HepG2 (cell line): Measurements from ENCODE around the gene ZIC2. TPM values are rescaled to one million over a fixed set of nuclear protein-coding genes. Genes with fewer than 3 reads are reported as not detected.

Experiments
- BCL6 ChIP-seq: IDR thresholded peaks from 2 replicates; pipeline ENCODE4 v1.6.1; 2016; ENCODE audit warnings: missing genetic modification reagents, missing compliant biosample characterization
- EP300 ChIP-seq, 3 experiments: sonication (generic) in 1 of 3; formaldehyde crosslinking in 1 of 3; IDR thresholded peaks; 2 replicates each; pipeline versions ENCODE4 v1.5.1 to v1.6.1; 2011 to 2020; ENCODE audit warnings: low read depth in 2 of 3, low read length in 2 of 3, borderline replicate concordance in 1 of 3, improper control_type of control experiment in 1 of 3, mild to moderate bottlenecking in 1 of 3, missing genetic modification reagents in 1 of 3, moderate library complexity in 1 of 3
- GATA4 ChIP-seq: sonication (generic); IDR thresholded peaks from 2 replicates; pipeline ENCODE4 v1.6.1; 2016; ENCODE audit warnings: antibody characterized with exemption, low read depth, borderline replicate concordance
- GATAD2A ChIP-seq: IDR thresholded peaks from 2 replicates; pipeline ENCODE4 v1.6.1; 2016
- NCOR1 ChIP-seq: fragments of 200-600 bp; sonication (generic); IDR thresholded peaks from 2 replicates; pipeline ENCODE4 v1.7.0; 2017; ENCODE audit warnings: antibody characterized with exemption, low read length, borderline replicate concordance
- RARA ChIP-seq: IDR thresholded peaks from 2 replicates; pipeline ENCODE4 v1.6.1; 2016; ENCODE audit warnings: missing genetic modification reagents, missing compliant biosample characterization
- SOX13 ChIP-seq, 3 experiments: fragments of 450-650 bp in 1 of 3; sonication (generic) in 1 of 3; formaldehyde crosslinking in 1 of 3; IDR thresholded peaks in 2 of 3; conservative IDR thresholded peaks in 1 of 3; 2 replicates each; pipeline versions ENCODE4 v1.5.0 to v1.6.1; 2016 to 2020; ENCODE audit warnings: antibody characterized with exemption in 1 of 3, mild to moderate bottlenecking in 1 of 3, missing compliant biosample characterization in 1 of 3, missing genetic modification reagents in 1 of 3, moderate library complexity in 1 of 3
- SOX5 ChIP-seq: IDR thresholded peaks from 2 replicates; pipeline ENCODE4 v1.6.1; 2016; ENCODE audit warnings: borderline replicate concordance
- ZBTB7B ChIP-seq: sonication (generic); formaldehyde crosslinking; IDR thresholded peaks from 2 replicates; pipeline ENCODE4 v1.4.0; 2020; ENCODE audit warnings: missing genetic modification reagents
- ZFP41 ChIP-seq: sonication (generic); formaldehyde crosslinking; IDR thresholded peaks from 2 replicates; pipeline ENCODE4 v1.4.0; 2020; ENCODE audit warnings: mild to moderate bottlenecking, missing genetic modification reagents, borderline replicate concordance
- ZNF264 ChIP-seq: sonication (generic); formaldehyde crosslinking; IDR thresholded peaks from 2 replicates; pipeline ENCODE4 v1.4.0; 2020; ENCODE audit warnings: missing genetic modification reagents
- ZNF556 ChIP-seq: sonication (generic); formaldehyde crosslinking; IDR thresholded peaks from 2 replicates; pipeline ENCODE4 v1.4.0; 2020; ENCODE audit warnings: mild to moderate bottlenecking, missing genetic modification reagents, borderline replicate concordance
- ZNF746 ChIP-seq: sonication (generic); formaldehyde crosslinking; IDR thresholded peaks from 2 replicates; pipeline ENCODE4 v1.8.0; 2022; ENCODE audit warnings: mild to moderate bottlenecking, missing genetic modification reagents
- ZNF776 ChIP-seq: sonication (generic); formaldehyde crosslinking; IDR thresholded peaks from 2 replicates; pipeline ENCODE4 v1.4.0; 2020; ENCODE audit warnings: mild to moderate bottlenecking, missing genetic modification reagents
- polyA plus RNA-seq, 8 experiments: library from polyadenylated mRNA; depleted of rRNA in 3 of 8; stranded (reverse) in 7 of 8; unstranded in 1 of 8; fragments of >200 nt; fragmentation: Illumina TruSeq in 4 of 8; extraction: Trizol in 4 of 8; gene quantifications; 2 replicates each; pipeline versions ENCODE4 v1.2.1 to v1.2.3, GENCODE V29; 2011 to 2016; ENCODE audit warnings: low read depth in 4 of 8, missing spikeins in 1 of 8, mixed read lengths in 1 of 8; ENCODE audit not compliant: insufficient read depth in 1 of 8
- total RNA-seq, 5 experiments: library from RNA; depleted of rRNA; stranded (reverse); fragments of >200 nt; fragmentation: Illumina TruSeq; extraction: Trizol; gene quantifications; 2 replicates each; pipeline ENCODE4 v1.2.3, GENCODE V29; 2016; ENCODE audit warnings: low read depth in 1 of 5
- TF ChIP-seq, protein P1 (sequence below): IDR thresholded peaks from 2 replicates; pipeline ENCODE4 v1.6.1; 2016; ENCODE audit warnings: mild to moderate bottlenecking
- TF ChIP-seq, protein P2 (sequence below): sonication (generic); formaldehyde crosslinking; IDR thresholded peaks from 2 replicates; pipeline ENCODE4 v1.5.0; 2020; ENCODE audit warnings: missing genetic modification reagents
- TF ChIP-seq, protein P3 (sequence below): IDR thresholded peaks from 2 replicates; pipeline ENCODE4 v1.6.1; 2018; ENCODE audit warnings: missing genetic modification reagents, mild to moderate bottlenecking, missing compliant biosample characterization
- TF ChIP-seq, protein P4 (sequence below), 2 experiments: IDR thresholded peaks; 2 replicates each; pipeline ENCODE4 v1.6.1; 2011 to 2012; ENCODE audit warnings: low read length in 2 of 2, borderline replicate concordance in 1 of 2, low read depth in 1 of 2, mild to moderate bottlenecking in 1 of 2, moderate library complexity in 1 of 2

The ZIC2 gene
- total and polyA plus RNA-seq, 2 of the 13 experiments (the other 11 are each of a cell fraction or from before 2014, with no cell fraction given): 0.13 TPM; not detected in 1

GRCh38 chr13:99956473-99957349 lies 24.9 kb upstream of the ZIC2 start (continued):
- peak; percentile 59 for TF ChIP-seq RARA
- TF ChIP-seq ZNF776: no peak
- TF ChIP-seq ZBTB7B (CRISPR knock-in tag): peak; percentile 85
- TF ChIP-seq GATAD2A (CRISPR knock-in tag): peak; percentile 76
- TF ChIP-seq ZNF556 (CRISPR knock-in tag): peak; percentile 64; the same call in 1 of the 2 replicates
- TF ChIP-seq, protein P1, sequence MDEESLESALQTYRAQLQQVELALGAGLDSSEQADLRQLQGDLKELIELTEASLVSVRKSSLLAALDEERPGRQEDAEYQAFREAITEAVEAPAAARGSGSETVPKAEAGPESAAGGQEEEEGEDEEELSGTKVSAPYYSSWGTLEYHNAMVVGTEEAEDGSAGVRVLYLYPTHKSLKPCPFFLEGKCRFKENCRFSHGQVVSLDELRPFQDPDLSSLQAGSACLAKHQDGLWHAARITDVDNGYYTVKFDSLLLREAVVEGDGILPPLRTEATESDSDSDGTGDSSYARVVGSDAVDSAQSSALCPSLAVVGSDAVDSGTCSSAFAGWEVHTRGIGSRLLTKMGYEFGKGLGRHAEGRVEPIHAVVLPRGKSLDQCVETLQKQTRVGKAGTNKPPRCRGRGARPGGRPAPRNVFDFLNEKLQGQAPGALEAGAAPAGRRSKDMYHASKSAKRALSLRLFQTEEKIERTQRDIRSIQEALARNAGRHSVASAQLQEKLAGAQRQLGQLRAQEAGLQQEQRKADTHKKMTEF: peak; percentile 65
- peak; percentile 44; the same call in 1 of the 2 replicates for TF ChIP-seq NCOR1
- TF ChIP-seq, protein P2, sequence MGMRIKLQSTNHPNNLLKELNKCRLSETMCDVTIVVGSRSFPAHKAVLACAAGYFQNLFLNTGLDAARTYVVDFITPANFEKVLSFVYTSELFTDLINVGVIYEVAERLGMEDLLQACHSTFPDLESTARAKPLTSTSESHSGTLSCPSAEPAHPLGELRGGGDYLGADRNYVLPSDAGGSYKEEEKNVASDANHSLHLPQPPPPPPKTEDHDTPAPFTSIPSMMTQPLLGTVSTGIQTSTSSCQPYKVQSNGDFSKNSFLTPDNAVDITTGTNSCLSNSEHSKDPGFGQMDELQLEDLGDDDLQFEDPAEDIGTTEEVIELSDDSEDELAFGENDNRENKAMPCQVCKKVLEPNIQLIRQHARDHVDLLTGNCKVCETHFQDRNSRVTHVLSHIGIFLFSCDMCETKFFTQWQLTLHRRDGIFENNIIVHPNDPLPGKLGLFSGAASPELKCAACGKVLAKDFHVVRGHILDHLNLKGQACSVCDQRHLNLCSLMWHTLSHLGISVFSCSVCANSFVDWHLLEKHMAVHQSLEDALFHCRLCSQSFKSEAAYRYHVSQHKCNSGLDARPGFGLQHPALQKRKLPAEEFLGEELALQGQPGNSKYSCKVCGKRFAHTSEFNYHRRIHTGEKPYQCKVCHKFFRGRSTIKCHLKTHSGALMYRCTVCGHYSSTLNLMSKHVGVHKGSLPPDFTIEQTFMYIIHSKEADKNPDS (CRISPR knock-in tag): no peak
- TF ChIP-seq ZFP41 (CRISPR knock-in tag): no peak
- TF ChIP-seq SOX5 (CRISPR knock-in tag): peak; percentile 75; the same call in 1 of the 2 replicates
- TF ChIP-seq, protein P3, sequence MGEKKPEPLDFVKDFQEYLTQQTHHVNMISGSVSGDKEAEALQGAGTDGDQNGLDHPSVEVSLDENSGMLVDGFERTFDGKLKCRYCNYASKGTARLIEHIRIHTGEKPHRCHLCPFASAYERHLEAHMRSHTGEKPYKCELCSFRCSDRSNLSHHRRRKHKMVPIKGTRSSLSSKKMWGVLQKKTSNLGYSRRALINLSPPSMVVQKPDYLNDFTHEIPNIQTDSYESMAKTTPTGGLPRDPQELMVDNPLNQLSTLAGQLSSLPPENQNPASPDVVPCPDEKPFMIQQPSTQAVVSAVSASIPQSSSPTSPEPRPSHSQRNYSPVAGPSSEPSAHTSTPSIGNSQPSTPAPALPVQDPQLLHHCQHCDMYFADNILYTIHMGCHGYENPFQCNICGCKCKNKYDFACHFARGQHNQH: peak; percentile 34; the same call in 1 of the 2 replicates
- 0 out of 2 replicates have a peak, but pooled peaks have one; percentile 17 for TF ChIP-seq GATA4
- TF ChIP-seq SOX13 (IDR thresholded peaks at IDR 0.05): peak; percentile 72
- peak in 1 of 2 experiments; percentile 89; a peak in 2 of 4 replicates for TF ChIP-seq SOX13 (CRISPR knock-in tag; conservative IDR thresholded peaks at IDR 0.05 in 1 of 2, IDR thresholded peaks at IDR 0.05 in 1 of 2)
- 0 out of 2 replicates have a peak, but pooled peaks have one; percentile 59 for TF ChIP-seq ZNF746 (CRISPR knock-in tag)
- TF ChIP-seq ZNF264: 0 out of 2 replicates have a peak, but pooled peaks have one; percentile 17
- TF ChIP-seq, protein P4, sequence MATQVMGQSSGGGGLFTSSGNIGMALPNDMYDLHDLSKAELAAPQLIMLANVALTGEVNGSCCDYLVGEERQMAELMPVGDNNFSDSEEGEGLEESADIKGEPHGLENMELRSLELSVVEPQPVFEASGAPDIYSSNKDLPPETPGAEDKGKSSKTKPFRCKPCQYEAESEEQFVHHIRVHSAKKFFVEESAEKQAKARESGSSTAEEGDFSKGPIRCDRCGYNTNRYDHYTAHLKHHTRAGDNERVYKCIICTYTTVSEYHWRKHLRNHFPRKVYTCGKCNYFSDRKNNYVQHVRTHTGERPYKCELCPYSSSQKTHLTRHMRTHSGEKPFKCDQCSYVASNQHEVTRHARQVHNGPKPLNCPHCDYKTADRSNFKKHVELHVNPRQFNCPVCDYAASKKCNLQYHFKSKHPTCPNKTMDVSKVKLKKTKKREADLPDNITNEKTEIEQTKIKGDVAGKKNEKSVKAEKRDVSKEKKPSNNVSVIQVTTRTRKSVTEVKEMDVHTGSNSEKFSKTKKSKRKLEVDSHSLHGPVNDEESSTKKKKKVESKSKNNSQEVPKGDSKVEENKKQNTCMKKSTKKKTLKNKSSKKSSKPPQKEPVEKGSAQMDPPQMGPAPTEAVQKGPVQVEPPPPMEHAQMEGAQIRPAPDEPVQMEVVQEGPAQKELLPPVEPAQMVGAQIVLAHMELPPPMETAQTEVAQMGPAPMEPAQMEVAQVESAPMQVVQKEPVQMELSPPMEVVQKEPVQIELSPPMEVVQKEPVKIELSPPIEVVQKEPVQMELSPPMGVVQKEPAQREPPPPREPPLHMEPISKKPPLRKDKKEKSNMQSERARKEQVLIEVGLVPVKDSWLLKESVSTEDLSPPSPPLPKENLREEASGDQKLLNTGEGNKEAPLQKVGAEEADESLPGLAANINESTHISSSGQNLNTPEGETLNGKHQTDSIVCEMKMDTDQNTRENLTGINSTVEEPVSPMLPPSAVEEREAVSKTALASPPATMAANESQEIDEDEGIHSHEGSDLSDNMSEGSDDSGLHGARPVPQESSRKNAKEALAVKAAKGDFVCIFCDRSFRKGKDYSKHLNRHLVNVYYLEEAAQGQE (IDR thresholded peaks at IDR 0.05; ENCODE audit: borderline replicate concordance in 1 of 2, low read depth in 1 of 2, low read length in 2 of 2): peak in 1 of 2 experiments; percentile 70; a peak in 2 of 4 replicates
- TF ChIP-seq BCL6: peak; percentile 99
- peak in 1 of 2 experiments; percentile 61; a peak in 2 of 4 replicates for TF ChIP-seq EP300 (IDR thresholded peaks at IDR 0.05; ENCODE audit: low read depth in 2 of 2, low read length in 2 of 2)
- no peak for TF ChIP-seq EP300 (CRISPR knock-in tag; IDR thresholded peaks at IDR 0.05; ENCODE audit: borderline replicate concordance)
